NCI-H82 treated with DMSO at 0.1 percent for 48 hours (cell line): Measurements from ENCODE around the gene CSGALNACT2.

ENCODE experiments used
- DNase-seq: peaks from one replicate; lab custom pipeline; 2025; ENCODE audit not compliant: unreplicated experiment; lab: John Stamatoyannopoulos, UW

Gene CSGALNACT2

DNA sequence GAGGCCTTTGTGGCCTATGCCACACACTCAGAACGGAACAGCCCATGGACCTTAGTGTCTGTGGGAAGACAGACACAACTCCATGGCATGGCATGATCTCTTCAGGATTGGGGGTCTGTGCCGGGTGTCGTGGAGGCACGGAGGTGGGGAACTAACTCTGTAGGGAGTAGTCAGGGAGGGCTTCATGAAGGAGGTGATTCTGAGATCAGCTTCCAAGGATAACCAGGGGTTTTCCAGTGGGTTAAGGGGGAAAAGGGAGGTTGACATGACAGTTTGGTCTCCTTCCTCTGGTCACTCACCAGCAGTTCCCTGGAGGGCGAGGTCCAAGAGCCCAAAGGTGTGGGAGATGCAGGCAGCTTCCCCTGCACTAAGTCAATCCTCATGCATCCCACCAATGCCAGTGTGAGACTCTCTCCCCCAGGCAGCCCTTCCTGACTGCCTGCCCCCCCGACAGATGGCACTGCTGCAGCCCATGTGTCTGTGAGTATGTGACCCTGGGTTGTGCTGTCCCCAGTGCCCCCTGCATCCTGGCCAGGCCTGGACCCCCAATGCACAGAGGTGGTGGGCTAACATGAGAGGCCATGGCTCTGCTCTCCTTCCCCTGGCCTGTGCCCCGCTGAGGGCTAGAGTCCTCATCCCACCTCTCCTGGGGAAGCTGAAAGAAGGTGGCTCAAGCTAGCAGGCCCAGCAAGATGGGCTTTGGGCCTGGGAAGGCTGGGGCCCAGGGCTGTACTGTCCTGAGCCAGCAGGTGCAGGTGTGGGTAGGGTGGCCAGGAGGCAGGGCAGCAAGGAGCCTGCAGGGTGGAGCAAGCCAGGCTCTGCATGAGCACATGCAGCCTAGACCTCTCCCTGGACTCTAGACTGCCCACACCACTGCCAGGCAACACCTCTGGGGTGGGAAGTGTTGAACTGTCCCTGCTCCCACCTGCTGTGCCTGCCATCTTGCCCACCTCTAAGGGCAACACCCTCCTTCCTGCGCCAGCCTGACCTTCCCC is 88.9 kb downstream of the CSGALNACT2 start:
- DNase-seq: no peak

DNA sequence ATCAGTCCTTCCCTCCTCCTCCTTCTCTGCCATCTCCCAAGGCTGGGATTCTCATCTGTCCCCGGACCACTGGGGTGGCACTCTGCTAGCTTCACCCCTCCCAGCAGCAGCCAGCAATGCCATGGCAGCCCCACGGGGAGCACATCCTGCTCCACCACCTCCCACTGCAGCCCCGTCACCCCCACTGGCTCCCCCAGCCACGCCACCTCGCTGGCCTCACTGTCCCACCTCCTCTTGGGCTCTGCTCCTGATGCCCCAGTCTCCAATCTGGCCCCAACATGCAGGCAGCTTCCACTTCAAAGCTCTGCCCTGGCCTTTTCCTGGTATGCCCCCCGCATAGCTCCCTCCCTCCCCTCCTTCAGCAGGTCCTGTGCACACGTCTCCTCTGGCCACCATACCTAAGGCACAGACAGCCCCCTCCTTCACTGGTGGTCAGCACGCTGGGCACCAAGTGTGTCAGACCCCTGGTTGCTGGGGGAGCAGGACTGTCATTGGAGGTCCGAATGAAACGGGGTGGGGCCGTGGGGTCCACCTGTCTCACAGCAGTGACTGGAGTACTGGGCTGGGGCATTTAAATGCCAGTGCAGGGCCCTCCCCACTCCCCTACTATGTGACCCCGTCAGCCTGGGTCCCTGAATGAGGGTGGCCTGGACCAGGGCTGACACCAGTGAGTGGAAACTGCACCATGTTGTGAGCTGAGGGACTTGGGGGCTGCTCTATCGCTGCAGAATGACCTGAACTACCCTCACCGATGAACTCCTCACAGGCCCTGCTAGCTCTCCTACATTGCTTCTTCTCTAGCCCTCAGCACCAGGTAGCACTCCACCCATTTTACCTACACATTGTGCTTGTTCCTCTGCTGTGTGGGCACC is 89.9 kb downstream of the CSGALNACT2 start:
- DNase-seq: no peak

DNA sequence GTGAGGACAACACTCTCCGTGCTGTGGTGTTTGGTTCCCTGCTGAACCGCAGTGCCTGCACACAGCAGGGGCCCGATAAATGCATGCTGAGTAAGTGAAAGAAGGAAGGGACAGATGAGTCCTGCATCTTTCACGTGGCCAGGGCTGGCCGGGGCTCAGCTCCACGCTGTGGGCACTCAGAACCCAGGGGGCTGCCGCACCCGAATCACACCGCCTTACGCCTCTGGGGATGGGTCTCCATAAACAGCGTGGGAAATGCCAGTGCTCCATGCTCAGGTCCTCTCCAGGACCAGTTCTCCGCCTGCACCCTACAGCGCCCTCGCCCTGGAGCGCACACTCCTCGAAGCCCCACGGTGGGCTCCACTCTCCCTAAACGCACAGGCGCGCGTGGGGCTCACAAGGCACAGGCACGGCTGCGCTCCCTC is 90.5 kb downstream of the CSGALNACT2 start:
- DNase-seq: no peak

DNA sequence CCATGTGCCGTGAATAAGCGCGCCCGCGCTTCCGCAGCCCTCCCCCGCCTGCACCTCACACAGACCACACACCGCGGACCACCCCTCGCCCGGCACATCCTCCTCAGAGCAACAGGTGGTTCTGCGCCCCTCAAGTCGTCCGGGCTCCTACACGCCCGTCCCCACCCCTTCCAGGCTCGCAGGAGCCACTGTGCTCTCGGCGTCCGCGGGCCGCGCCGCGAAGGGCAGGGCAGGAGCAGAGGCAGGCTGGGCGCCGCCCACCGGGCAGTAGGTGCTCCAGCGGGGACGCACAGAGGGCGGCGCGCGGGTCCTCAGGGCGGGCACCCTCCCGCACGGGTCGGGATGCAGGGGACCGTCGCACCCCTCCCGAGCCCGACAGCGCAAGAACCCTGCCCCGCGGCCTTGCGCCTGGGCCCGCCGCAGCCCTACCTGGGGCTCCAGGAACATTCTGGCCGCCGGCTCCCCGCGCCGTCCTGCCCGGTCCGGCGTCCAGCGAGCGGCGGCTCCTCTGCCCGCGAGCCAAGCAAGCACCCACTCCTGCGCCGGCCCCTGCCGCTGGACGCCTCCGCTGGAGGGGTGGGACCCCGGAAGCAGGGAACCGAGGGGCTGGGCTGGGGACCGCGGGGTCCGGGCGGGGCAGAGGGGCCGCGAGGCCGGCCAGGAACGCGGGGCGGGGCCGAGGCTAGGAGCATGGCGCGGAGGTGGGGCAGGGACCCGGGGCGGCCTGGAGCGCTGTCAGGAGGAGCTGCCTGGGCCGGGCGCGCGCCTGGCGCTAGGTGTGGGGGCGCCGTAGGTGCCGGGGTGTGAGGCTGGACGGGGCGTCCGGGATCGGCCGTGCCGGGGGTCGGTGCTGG is 91.2 kb downstream of the CSGALNACT2 start:
- no peak for DNase-seq

DNA sequence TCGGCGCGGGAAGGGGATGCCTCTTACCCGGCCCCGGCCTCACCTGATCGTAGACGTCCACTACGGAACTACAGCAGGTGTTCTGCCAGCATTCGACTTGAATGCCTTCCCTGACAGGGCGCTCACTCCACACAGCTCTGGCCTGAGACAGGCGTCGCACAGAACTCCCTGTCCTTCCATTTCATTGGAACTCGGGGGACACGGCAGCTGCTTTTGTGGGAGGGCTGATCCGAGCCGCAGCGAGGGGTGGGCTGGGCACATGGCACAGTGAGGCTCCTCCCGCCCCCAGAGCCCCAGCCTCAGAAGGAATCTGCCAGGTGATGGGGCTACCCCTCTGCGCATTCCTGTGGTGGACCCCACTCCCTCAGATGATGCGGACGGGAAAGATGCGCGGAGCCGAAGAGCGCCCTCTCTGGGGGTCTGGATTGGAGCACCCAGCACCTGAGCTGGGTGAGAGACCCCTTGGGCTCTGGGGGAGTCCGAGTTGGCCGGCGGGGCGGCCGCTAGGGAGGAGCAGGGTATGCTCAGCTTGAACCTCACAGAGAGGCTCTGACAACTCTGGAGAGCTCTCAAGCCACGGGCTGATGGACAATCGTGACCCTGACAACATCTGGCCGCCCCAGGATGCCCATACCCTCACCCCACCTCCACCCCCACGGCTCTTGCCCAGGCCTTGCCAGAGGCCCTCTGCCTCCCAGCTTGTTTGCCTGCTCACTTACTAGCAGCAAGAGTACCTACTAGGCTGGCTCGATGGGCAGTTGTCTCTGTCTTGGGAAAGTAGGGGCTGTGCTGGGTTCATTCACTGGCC is 92.1 kb downstream of the CSGALNACT2 start:
- no peak for DNase-seq

DNA sequence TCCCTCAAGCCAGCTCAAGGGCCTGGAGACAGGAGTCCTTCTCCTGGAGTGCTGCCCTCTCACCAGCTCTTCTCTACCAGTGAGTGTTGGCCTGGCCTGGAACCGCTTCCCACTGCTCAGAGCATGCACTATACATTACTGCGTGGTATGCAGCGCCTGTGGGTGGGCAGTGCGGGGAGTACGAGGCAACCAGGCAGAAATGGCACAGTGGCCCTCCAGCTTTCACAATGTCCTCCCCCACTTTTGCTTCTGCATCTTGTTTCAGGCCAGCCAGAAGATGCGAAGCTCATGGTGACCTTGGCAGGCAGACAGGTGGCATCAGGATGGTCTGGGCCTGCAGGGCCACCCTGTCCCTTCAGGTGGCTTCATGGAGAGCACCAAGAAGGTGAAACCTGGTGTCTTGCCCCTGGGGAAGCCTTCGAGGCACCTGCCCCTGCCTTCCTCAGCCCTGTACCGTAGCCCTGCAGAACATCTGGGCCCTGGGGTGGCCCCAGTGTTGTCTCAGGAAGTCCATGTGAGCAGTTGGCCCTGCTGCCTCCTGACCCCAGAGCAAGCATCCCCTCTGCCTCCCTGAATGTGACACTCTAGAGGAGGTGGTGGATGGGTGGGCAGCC is 92.8 kb downstream of the CSGALNACT2 start:
- DNase-seq: no peak

DNA sequence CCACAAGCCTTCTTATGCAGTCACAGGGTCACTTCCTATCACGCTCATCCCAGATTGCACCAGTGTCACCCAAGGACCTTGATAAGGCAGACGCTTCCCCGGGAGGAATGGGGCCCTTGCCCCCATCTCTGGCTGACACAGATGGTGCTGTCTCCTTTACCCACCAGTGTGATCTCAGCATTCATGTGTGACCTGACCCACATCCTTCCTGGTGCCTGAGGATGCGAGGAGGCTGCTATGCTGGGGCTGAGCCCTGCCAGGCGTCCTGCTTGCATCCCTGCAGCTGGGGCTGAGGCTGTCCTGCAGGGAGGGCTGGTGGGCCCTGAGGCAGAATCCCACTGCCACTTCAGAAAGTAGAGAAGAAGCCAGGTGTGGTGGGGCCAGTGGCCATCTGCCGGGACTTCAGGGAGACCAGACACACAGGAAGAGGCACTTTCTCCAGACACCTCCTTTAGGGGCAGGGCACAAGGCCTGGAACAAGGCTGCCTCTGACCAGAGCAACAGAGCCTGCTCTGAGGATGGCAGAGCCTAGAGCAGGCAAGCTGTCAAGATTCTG is 93.4 kb downstream of the CSGALNACT2 start:
- no peak for DNase-seq

DNA sequence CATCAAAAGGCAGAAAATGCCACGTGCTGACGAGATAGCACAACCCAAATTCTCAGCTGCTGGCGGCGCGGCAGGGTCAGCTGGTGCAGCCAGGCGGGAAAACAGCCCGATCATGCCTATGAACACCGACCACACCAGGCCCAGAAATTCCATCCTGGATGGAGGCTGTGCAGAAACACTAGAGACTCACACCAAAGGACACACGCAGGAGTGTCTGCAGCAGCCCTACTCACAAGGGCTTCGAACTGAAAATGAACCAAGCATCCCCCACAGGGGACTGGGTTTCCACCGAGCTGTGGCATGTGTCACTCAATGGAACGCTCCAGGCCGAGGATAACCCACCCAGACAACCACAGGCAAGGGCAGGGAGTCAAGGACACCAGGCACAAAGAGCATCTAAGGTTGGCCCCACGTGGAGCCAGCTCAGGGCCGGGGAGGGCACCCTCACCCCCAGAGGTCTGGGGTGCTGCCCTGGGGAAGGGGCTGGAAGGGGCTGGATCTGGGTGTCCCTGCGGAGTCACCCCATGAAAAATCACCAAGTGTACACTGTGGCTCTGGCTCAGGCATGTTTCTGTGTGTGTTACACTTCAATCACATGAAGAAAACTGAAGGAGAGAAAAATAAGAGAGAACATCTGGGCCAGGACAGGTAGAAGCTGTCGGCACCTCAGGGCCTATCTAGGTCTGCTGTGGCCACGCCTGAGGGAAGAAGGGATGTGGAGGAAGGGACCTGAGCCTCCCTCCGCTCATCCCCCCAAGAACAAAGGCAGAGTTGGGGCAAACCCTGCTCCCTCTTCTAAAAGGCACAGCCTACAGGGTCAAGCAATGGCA is 95.6 kb downstream of the CSGALNACT2 start:
- DNase-seq: no peak

DNA sequence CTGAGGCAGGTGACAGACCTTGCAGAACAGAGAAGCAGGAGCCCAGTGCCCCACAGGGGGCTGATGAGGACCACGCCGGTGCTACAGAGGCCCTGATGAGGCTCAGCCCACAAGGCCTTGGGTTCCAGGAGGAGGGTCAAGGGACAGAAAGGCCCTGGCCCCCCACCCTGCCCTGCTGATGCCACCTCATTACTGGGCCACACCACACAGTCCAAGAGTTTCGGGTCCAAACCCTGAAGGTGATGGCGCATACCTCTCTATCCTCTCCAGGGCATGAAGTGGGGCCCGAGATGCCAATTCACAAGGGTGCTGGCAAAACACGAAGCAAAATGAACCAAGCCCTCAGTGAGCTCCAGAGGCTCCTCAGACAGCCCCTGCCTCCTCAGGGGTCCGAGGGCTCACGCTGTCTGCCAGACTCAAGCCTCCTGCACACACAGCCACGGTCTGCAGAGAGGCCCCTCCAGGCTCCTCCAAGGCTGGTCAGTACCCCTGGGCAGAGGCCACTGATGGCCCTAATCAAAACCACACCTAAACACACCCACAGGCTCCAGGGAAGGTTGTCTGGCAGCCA is 96.3 kb downstream of the CSGALNACT2 start:
- DNase-seq: no peak
